ENCODE data around the gene CPS1. TPM values are rescaled to one million over a fixed set of nuclear protein-coding genes. Genes with fewer than 3 reads are reported as not detected.

Gene CPS1
- total RNA-seq, 2 donors from 2014 or later = 2.7 to 3.3 TPM

DNA sequence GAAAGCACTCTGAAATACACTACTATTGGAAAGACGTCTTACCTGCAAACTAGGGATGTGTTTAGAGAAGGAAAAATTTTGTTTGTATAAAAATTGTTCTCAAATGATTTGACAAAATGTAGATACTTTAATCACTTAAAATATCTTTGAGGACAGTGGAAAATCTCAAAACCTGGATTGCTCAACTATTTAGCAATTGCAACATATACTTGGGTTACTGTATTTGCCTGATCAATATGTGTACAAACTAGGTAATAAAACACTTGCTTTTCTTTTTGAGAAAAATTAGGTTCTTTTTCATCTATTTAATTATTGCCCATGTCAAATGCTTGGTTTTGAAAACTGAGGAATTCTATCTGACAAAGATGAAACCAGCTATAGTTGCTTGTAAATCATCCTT, 60.9 kb downstream of the CPS1 start:
- H3K27ac ChIP-seq = no peak overlapping the region
- no peaks in the 10 kb centered on the region for H3K36me3 ChIP-seq
- no peak overlapping the region for H3K4me3 ChIP-seq
- no peaks in the 10 kb centered on the region for H3K27me3 ChIP-seq
- no peaks in the 10 kb centered on the region for H3K4me1 ChIP-seq
- H3K9ac ChIP-seq (ENCODE audit: low read depth in 2 of 2, low read length in 2 of 2) = no peak overlapping the region
- no peak for DNase-seq
- TF ChIP-seq, protein P1, sequence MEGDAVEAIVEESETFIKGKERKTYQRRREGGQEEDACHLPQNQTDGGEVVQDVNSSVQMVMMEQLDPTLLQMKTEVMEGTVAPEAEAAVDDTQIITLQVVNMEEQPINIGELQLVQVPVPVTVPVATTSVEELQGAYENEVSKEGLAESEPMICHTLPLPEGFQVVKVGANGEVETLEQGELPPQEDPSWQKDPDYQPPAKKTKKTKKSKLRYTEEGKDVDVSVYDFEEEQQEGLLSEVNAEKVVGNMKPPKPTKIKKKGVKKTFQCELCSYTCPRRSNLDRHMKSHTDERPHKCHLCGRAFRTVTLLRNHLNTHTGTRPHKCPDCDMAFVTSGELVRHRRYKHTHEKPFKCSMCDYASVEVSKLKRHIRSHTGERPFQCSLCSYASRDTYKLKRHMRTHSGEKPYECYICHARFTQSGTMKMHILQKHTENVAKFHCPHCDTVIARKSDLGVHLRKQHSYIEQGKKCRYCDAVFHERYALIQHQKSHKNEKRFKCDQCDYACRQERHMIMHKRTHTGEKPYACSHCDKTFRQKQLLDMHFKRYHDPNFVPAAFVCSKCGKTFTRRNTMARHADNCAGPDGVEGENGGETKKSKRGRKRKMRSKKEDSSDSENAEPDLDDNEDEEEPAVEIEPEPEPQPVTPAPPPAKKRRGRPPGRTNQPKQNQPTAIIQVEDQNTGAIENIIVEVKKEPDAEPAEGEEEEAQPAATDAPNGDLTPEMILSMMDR (IDR thresholded peaks at IDR 0.05) = no peak
- intact Hi-C loops (cut with DNase I) = loop anchor here (10.0 kb wide), 1 partner anchor 417 kb away; no protein-coding TSS in a partner anchor
- H3K9me3 ChIP-seq = no peaks in the 10 kb centered on the region

DNA sequence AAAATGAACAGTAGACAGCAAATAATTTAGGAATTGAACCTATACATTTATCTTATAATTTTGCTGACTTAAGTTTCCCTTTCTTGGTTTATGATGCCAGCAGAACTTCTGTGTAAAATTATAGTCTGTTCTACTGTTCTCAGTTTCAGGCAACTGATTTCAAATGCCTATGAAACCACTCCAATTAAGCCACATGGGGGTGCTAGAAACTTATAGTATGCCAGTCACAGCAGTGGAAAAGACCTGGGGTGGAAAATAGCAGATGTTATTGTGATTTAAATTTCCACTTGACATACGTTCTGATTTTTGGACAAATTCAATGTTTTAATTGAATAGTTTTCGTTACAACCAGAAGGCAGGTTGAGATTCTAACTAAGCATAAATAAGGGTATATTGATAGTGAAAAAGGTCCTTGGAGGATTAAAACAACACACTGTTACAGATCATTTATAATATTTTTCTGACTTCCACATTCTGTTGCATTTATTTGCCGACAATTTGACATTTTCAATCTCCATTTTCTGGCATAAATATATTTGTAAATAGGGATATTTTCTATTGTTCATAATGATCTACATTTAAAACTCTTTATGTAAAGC, 61.4 kb downstream of the CPS1 start:
- no peak overlapping the region for H3K27ac ChIP-seq
- H3K27me3 ChIP-seq = no peaks in the 10 kb centered on the region
- H3K9ac ChIP-seq (ENCODE audit: low read depth in 2 of 2, low read length in 2 of 2) = no peak overlapping the region
- H3K4me3 ChIP-seq = no peak overlapping the region
- peak; percentile 18 for DNase-seq
- no peaks in the 10 kb centered on the region for H3K4me1 ChIP-seq
- H3K36me3 ChIP-seq = no peaks in the 10 kb centered on the region
- no peaks in the 10 kb centered on the region for H3K9me3 ChIP-seq
- intact Hi-C loops (cut with DNase I) = loop anchor here (10.0 kb wide), 1 partner anchor 417 kb away; no protein-coding TSS in a partner anchor
- TF ChIP-seq, protein P1 (IDR thresholded peaks at IDR 0.05) = peak; percentile 34

DNA sequence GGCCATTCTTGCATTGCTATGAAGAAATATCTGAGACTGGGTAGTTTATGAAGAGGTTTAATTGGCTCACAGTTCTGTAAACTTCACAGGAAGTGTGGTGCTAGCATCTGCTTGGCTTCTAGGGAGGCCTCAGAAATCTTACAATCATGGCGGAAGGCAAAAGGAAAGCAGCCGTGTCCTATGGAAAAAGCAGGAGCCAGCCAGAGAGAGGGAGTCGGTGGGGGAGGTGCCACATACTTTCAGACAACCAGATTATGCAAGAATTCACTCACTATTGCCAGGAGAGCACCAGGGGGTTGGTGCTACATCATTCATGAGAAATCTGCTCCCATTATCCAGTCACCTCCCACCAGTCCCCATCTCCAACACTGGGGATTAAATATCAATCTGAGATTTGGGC, 64.1 kb downstream of the CPS1 start:
- no peak overlapping the region for H3K4me3 ChIP-seq
- no peak for DNase-seq
- H3K9ac ChIP-seq (ENCODE audit: low read depth in 2 of 2, low read length in 2 of 2) = no peak overlapping the region
- no peaks in the 10 kb centered on the region for H3K27me3 ChIP-seq
- no peaks in the 10 kb centered on the region for H3K9me3 ChIP-seq
- H3K36me3 ChIP-seq = no peaks in the 10 kb centered on the region
- H3K4me1 ChIP-seq = no peaks in the 10 kb centered on the region
- intact Hi-C loops (cut with DNase I) = no loop called here
- TF ChIP-seq, protein P1 (IDR thresholded peaks at IDR 0.05) = no peak
- H3K27ac ChIP-seq = no peak overlapping the region

DNA sequence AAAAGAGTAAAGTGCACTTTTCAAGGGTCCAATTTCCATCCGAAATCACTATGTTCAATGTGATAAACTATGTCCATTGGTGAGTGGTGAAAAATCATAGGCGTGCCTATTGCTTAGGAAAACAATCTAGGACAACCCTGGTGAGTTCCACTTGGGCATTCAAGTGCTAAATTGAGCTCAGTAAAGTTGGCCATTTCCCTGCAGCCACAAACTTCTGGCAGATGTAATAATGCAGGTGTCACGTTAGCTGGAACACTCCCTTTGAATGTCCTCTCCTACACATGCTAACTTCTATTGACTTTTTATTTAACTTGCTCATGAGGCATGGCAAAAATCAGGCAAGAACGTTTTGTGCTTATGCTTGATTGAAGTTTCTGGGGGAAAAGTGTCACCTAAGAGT, 67.1 kb downstream of the CPS1 start:
- no peak for DNase-seq
- no peak overlapping the region for H3K4me3 ChIP-seq
- H3K27me3 ChIP-seq = no peaks in the 10 kb centered on the region
- H3K36me3 ChIP-seq = no peaks in the 10 kb centered on the region
- H3K27ac ChIP-seq = no peak overlapping the region
- no peaks in the 10 kb centered on the region for H3K9me3 ChIP-seq
- no peak overlapping the region for H3K9ac ChIP-seq (ENCODE audit: low read depth in 2 of 2, low read length in 2 of 2)
- intact Hi-C loops (cut with DNase I) = no loop called here
- TF ChIP-seq, protein P1 (IDR thresholded peaks at IDR 0.05) = no peak
- no peaks in the 10 kb centered on the region for H3K4me1 ChIP-seq

DNA sequence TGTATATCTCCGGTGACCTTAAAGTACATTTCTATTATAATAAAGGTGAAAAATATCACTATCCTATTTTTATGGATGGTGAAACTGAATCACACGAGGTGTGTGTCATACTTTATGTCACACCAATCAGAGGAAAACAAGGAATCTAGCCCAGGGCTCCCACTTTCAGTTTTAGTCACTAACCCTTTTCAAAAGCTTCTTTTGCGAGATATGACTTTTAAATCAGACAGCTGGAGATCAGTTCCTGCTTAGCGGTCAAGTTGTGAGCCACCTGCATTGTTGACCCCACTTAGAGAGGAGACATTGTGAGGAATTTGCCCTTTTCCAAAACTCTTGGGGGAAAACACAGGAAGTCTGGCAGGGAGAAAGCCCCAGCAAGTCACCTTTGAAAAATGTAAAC, 70.5 kb downstream of the CPS1 start:
- TF ChIP-seq, protein P1 (IDR thresholded peaks at IDR 0.05) = no peak
- H3K9me3 ChIP-seq = no peaks in the 10 kb centered on the region
- DNase-seq = no peak

More for the DNA sequence above, 70.5 kb downstream of the CPS1 start:
- intact Hi-C loops (cut with DNase I) = no loop called here
- no peaks in the 10 kb centered on the region for H3K27me3 ChIP-seq
- no peak overlapping the region for H3K9ac ChIP-seq (ENCODE audit: low read depth in 2 of 2, low read length in 2 of 2)
- no peak overlapping the region for H3K4me3 ChIP-seq
- H3K4me1 ChIP-seq = no peaks in the 10 kb centered on the region
- no peaks in the 10 kb centered on the region for H3K36me3 ChIP-seq
- H3K27ac ChIP-seq = no peak overlapping the region
